Measurements from ENCODE around the gene CALD1.
A peak's percentile ranks its signal among the peaks of the same experiment; 100 is the strongest.

Gene CALD1

GRCh38 chr7:134900166-134900982 lies 120.9 kb downstream of the CALD1 start:
- DNase-seq = no peak

GRCh38 chr7:134901389-134902020 lies 122.1 kb downstream of the CALD1 start:
- peak; percentile 5 for DNase-seq

- no peak for DNase-seq
Observed at GRCh38 chr7:134902058-134902457, 122.6 kb downstream of the CALD1 start.

GRCh38 chr7:134903073-134903790 lies 123.8 kb downstream of the CALD1 start:
- no peak for DNase-seq

GRCh38 chr7:134905375-134905774 lies 125.9 kb downstream of the CALD1 start:
- DNase-seq = peak; percentile 73

- DNase-seq = no peak
Observed at GRCh38 chr7:134907000-134907399, 127.6 kb downstream of the CALD1 start.

GRCh38 chr7:134907639-134908038 lies 128.2 kb downstream of the CALD1 start:
- no peak for DNase-seq

GRCh38 chr7:134908289-134908688 lies 128.9 kb downstream of the CALD1 start:
- DNase-seq = no peak

- DNase-seq = no peak
Observed at GRCh38 chr7:134910214-134910890, 130.9 kb downstream of the CALD1 start.

GRCh38 chr7:134910968-134911367 lies 131.5 kb downstream of the CALD1 start:
- no peak for DNase-seq

- no peak for DNase-seq
Observed at GRCh38 chr7:134916171-134916883, 136.9 kb downstream of the CALD1 start.

GRCh38 chr7:134919240-134919641 lies 139.8 kb downstream of the CALD1 start:
- no peak for DNase-seq

GRCh38 chr7:134920026-134920753 lies 140.8 kb downstream of the CALD1 start:
- peak; percentile 63 for DNase-seq

- DNase-seq = no peak
Observed at GRCh38 chr7:134922720-134923704, 143.6 kb downstream of the CALD1 start.

- no peak for DNase-seq
Observed at GRCh38 chr7:134925766-134926165, 146.3 kb downstream of the CALD1 start.

GRCh38 chr7:134926396-134926795 lies 147.0 kb downstream of the CALD1 start:
- no peak for DNase-seq

- no peak for DNase-seq
Observed at GRCh38 chr7:134927076-134927475, 147.6 kb downstream of the CALD1 start.

- no peak for DNase-seq
Observed at GRCh38 chr7:134927723-134928122, 148.3 kb downstream of the CALD1 start.

GRCh38 chr7:134928554-134928953 lies 149.1 kb downstream of the CALD1 start:
- no peak for DNase-seq

- DNase-seq = no peak
Observed at GRCh38 chr7:134931487-134931886, 152.1 kb downstream of the CALD1 start.
